CMK (cell line): ENCODE measurements around the gene IBA57.
"Not testable (repeated sequence)": the region's sequence is repeated elsewhere in the genome, so short reads cannot be mapped to it uniquely, and the experiment has no call there.

Experiments used
- DNase-seq: peaks from one replicate; pipeline ENCODE4 v3.0.0-alpha.2; 2010; ENCODE audit warnings: low read depth

Gene IBA57

GRCh38 chr1:228172591-228173527 is 7.3 kb downstream of the IBA57 start:
- no peak for DNase-seq

DNA sequence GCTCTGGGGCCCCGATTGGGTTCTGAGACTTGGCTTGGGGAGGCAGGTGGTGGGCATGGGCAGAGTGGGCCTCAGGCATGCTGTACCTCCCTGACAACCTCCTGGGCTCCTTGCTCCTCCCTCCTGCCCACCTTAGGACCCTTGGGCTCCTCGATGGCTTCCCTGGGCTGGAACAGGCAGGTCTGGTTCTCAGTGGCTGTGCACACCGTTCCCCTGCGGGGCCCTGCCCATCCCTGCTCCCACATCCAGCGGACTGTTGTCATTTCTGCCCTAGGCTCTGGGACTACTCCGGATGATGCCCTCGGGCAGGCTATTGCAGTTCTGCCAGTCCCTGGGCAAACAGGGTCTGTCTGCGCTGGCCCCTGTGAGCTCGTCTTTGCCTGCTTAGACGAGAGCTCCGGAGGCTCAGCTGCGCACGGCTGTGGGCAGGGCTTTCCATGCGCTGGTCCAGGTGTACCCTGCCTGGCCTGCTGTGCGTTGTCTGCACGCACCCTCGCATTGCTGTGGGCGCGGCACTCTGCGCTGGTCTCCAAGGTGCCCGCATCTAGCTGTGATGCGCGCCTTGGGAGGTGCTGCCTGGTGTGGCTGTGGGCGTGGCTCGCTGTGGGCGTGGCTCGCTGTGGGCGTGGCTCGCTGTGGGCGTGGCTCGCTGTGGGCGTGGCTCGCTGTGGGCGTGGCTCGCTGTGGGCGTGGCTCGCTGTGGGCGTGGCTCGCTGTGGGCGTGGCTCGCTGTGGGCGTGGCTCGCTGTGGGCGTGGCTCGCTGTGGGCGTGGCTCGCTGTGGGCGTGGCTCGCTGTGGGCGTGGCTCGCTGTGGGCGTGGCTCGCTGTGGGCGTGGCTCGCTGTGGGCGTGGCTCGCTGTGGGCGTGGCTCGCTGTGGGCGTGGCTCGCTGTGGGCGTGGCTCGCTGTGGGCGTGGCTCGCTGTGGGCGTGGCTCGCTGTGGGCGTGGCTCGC is 8.2 kb downstream of the IBA57 start:
- not testable (repeated sequence) for DNase-seq

GRCh38 chr1:228174482-228175315 is 9.1 kb downstream of the IBA57 start:
- no peak for DNase-seq

GRCh38 chr1:228175316-228176023 is 9.9 kb downstream of the IBA57 start:
- no peak for DNase-seq

DNA sequence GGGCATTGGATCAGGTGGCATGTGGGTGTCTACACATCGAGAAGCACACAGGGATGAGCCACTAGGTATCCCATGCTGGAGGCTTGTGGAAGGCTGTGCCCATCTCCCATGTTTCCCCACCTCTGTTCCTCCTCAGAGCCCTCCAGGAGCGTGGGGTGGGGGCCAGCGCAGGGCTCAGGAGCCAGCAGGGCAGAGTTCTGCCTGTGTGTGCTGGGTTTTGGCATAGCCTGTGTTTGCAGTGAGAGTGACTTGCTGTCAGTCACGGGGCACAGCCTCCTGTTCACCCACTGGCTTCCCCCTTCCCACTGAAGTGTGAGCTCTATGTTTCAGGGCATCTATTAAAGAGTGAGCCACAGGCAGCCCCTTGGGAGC is 10.4 kb downstream of the IBA57 start:
- DNase-seq, result no peak

GRCh38 chr1:228176461-228177182 is 11.0 kb downstream of the IBA57 start:
- no peak for DNase-seq

- DNase-seq, result no peak
Measured at GRCh38 chr1:228177183-228177475, 11.5 kb downstream of the IBA57 start.

GRCh38 chr1:228177721-228178710 is 12.4 kb downstream of the IBA57 start:
- no peak for DNase-seq

DNA sequence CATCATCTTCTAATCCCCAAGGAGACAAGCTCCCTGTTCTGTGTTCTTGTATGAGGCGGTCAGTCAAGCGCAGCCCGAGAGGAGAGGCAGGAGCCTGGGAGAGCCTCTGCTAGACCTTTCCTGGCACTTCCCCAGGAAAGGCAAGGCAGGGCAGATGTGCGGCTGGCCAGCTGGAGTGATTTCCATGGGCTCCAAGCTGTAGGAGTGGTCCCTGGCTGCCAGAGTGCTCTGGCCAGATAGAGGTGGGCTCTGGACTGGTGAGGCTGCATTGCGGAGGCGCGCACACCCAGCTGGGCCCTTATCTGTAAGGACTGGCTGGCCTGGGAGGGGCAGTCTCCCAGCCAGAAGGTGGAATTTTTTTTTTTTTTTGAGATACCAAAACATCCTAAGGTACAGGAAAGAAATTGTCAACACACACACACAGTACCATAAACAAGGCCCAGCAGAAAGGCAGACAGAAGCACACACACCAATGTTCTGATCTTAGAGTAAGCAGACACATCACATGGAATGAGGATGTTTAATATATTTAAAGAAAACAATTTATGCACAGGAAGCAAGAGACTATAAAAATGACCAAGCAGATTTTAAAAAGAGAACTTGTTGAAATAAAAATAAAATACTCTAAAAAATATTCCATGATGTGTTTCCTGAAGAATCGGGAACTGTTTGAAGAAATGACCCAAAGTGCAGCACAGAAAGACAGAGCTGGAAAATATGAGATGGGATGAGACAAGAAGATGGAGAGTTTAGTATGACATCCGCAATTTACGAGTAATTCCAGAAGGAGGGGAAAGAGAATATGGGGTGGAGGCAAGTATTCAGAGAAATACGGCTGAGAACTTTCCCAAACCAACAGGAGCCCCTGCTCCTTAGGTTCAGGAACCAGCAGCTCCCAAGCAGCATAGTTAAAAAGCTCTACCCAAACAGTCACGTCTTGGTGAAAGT is 13.4 kb downstream of the IBA57 start:
- DNase-seq, result no peak

DNA sequence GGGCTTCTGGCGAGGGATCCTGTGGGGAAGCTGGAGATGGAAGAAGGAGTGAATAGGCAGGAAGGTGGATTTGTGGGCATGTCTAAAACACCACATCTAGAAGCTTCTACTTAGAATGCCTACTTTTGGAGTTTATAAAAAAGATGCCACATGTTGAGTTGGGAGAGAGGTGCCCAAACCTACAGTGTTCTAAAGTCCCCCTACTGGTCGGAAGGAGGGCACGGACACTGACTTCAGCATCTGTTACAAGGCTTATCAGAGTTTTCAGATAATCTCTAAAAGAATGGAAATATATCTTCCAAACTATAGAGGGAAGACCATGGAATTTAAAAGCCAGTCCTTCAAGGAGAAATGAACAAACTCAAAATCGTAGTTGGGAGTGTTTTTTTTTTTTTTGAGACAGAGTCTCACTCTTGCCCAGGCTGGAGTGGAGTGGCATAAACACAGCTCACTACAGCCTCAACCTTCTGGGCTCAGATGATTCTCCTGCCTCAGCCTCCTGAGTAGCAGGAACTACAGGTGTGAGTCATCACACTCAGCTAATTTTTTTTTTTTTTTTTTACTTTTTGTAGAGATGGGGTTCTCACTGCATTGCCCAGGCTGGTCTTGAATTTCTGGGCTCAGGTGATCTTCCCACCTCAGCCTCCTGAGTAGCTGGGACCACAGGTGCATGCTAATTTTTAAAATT is 14.8 kb downstream of the IBA57 start:
- no peak for DNase-seq

DNA sequence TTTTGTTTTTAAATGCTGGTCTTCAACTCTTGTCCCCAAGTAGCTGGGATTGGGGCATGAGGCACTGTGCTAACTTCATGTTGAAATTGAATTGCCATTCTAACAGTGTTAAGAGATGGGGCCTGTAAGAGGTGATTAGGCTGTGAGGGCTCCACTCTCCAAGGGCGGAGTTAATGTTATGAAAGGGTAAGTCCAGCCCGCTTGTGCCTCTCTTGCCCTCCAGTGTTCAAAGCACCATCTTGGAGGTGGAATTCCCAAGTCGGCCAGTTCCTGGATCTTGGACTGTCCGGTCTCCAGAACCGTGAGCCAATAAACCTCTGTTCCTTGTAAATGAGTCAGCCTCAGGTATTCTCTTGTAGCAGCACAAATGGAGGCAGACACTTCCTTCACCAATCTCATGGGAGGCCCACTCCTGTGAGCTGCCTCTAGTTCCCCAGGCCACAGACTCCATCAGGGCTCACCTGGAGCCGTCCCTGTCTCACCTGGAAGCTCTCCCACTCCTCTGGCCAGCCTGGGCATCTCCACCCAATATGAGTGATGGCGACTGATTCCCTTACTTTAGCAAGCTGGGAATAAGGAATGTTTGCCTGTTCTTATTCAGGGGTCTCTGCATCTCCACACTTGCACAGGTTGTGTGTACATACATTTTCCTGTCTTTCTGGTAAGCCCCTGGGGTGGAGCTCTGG is 15.5 kb downstream of the IBA57 start:
- no peak for DNase-seq

GRCh38 chr1:228181645-228182034 is 16.0 kb downstream of the IBA57 start:
- no peak for DNase-seq

DNA sequence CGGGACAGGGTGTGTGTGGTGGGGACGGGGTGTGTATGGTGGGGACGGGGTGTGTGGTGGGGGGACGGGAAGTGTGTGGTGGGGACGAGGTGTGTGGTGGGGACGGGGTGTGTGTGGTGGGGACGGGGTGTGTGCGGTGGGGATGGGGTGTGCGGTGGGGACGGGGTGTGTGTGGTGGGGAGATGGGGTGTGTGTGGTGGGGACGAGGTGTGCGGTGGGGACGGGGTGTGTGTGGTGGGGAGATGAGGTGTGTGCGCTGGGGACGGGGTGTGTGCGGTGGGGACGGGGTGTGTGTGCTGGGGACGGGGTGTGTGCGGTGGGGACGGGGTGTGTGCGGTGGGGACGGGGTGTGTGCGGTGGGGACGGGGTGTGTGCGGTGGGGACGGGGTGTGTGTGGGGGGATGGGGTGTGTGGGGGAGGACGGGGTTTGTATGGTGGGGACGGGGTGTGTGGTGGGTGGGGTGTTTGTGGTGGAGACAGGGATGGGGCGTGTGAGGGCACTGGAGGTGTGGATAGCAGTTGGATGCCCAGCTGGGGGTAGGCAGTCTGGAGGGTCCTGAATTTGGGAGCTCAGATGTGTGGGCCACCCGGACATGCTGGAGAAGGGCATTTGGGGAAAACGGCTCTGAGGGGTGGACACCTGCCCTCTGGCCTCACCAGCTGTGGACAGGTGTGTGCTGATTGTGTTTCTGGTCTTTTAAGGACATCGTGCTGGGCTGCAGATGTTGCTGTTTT is 16.9 kb downstream of the IBA57 start:
- no peak for DNase-seq

- no peak for DNase-seq
Measured at GRCh38 chr1:228184152-228184551, 18.5 kb downstream of the IBA57 start.

GRCh38 chr1:228185641-228185965 is 20.0 kb downstream of the IBA57 start:
- DNase-seq, result no peak

- not testable (repeated sequence) for DNase-seq
Measured at GRCh38 chr1:228188249-228188648, 22.6 kb downstream of the IBA57 start.

- no peak for DNase-seq
Measured at GRCh38 chr1:228190182-228190581, 24.6 kb downstream of the IBA57 start.
